Mesendoderm (in vitro differentiated cells): ENCODE results near the gene SLC38A6. TPM values are rescaled to one million over a fixed set of nuclear protein-coding genes. Genes with fewer than 3 reads are reported as not detected.

Experiments
- DNase-seq: peaks from one replicate; pipeline ENCODE4 v3.0.0; 2013
- H2AK5ac ChIP-seq: 2 replicates; pipeline ENCODE4 v1.6.1; 2013; ENCODE audit warnings: low read length, inconsistent platforms
- H2BK120ac ChIP-seq: 2 replicates; pipeline ENCODE4 v1.6.1; 2013; ENCODE audit warnings: low read depth, mild to moderate bottlenecking, low read length, moderate library complexity, mixed read lengths
- H2BK15ac ChIP-seq: replicated peaks from 2 replicates; pipeline ENCODE4 v1.6.1; 2013; ENCODE audit warnings: low read depth, mild to moderate bottlenecking, moderate library complexity
- H2BK5ac ChIP-seq: 2 replicates; pipeline ENCODE4 v1.6.1; 2013; ENCODE audit warnings: low read length, inconsistent platforms
- H3K18ac ChIP-seq: 2 replicates; pipeline ENCODE4 v1.6.1; 2013; ENCODE audit warnings: mild to moderate bottlenecking, low read length, mixed read lengths
- H3K23ac ChIP-seq: one replicate; pipeline ENCODE4 v1.6.1; 2013; ENCODE audit warnings: low read length
- H3K27ac ChIP-seq: 2 replicates; pipeline ENCODE4 v1.5.1; 2013; ENCODE audit warnings: low read depth, mild to moderate bottlenecking, inconsistent platforms, low read length, moderate library complexity
- H3K27me3 ChIP-seq: 2 replicates; pipeline ENCODE4 v1.6.1; 2013; ENCODE audit warnings: low read length, control low read depth, mild to moderate bottlenecking, inconsistent platforms; ENCODE audit not compliant: insufficient read depth, poor library complexity
- H3K36me3 ChIP-seq: 2 replicates; pipeline ENCODE4 v1.6.1; 2013; ENCODE audit warnings: low read length, inconsistent platforms; ENCODE audit not compliant: control insufficient read depth, insufficient read depth
- H3K4ac ChIP-seq: one replicate; pipeline ENCODE4 v1.6.1; 2013; ENCODE audit warnings: low read depth, mild to moderate bottlenecking, low read length, moderate library complexity
- H3K4me1 ChIP-seq: 2 replicates; pipeline ENCODE4 v1.6.1; 2013; ENCODE audit warnings: low read depth, low read length, inconsistent platforms; ENCODE audit not compliant: control insufficient read depth
- H3K4me2 ChIP-seq: 2 replicates; pipeline ENCODE4 v1.6.1; 2013; ENCODE audit warnings: low read length
- H3K4me3 ChIP-seq: 2 replicates; pipeline ENCODE4 v1.5.1; 2013; ENCODE audit warnings: mild to moderate bottlenecking, low read length
- H3K56ac ChIP-seq: one replicate; pipeline ENCODE4 v1.6.1; 2013; ENCODE audit warnings: low read length
- H3K79me1 ChIP-seq: 2 replicates; pipeline ENCODE4 v1.6.1; 2013; ENCODE audit warnings: low read length, inconsistent platforms
- H3K79me2 ChIP-seq: 2 replicates; pipeline ENCODE4 v1.6.1; 2013; ENCODE audit warnings: mild to moderate bottlenecking, low read length; ENCODE audit not compliant: control insufficient read depth, insufficient read depth
- H3K9ac ChIP-seq: 2 replicates; pipeline ENCODE4 v1.6.1; 2013; ENCODE audit warnings: low read length, inconsistent platforms
- H4K5ac ChIP-seq: one replicate; pipeline ENCODE4 v1.6.1; 2013; ENCODE audit warnings: low read length
- H4K8ac ChIP-seq: one replicate; pipeline ENCODE4 v1.6.1; 2013; ENCODE audit warnings: low read depth, mild to moderate bottlenecking, control low read depth, low read length, moderate library complexity
- WGBS: extraction: QIAGEN DNeasy Blood & Tissue Kit; methylation state at CpG from one replicate; pipeline ENCODE4 v1.1.7; 2013; ENCODE audit warnings: low lambda C conversion rate, missing lambda C conversion rate; ENCODE audit not compliant: insufficient coverage; ENCODE audit errors: extremely low coverage; 5-methylcytosine and 5-hydroxymethylcytosine counted together
- small RNA-seq: library from polyadenylated mRNA; stranded (forward); fragments of <200 nt; extraction: miRNeasy Mini kit (QIAGEN cat#:217004); gene quantifications from one replicate; pipeline ENCODE3, GENCODE V24; 2013; ENCODE audit not compliant: insufficient read depth

The SLC38A6 gene

GRCh38 chr14:61101803-61102548 is 120.9 kb downstream of the SLC38A6 start:
- no peak overlapping the region for H3K4me3 ChIP-seq
- H3K79me2 ChIP-seq, result no peaks in the 10 kb centered on the region
- peak overlapping the region; percentile 16 for H2BK120ac ChIP-seq
- H3K27me3 ChIP-seq, result no peaks in the 10 kb centered on the region
- no peak overlapping the region for H3K23ac ChIP-seq
- H3K18ac ChIP-seq, result no peak overlapping the region
- no peak overlapping the region for H2BK5ac ChIP-seq
- H3K9ac ChIP-seq, result no peak overlapping the region
- no CpG with 5 or more reads among the region's 4 CpGs for WGBS
- H3K4me1 ChIP-seq, result peaks cover 19% of the 10 kb centered on the region
- DNase-seq, result peak; percentile 48
- H4K5ac ChIP-seq, result no peak overlapping the region
- peak overlapping the region; percentile 67 for H3K27ac ChIP-seq
- H2AK5ac ChIP-seq, result no peak overlapping the region
- no peak overlapping the region for H4K8ac ChIP-seq
- H2BK15ac ChIP-seq, result peak overlapping the region; percentile 75
- H3K36me3 ChIP-seq, result no peaks in the 10 kb centered on the region
- H3K4ac ChIP-seq, result no peak overlapping the region
- H3K79me1 ChIP-seq, result no peaks in the 10 kb centered on the region
- peak overlapping the region; percentile 56 for H3K56ac ChIP-seq
- no peak overlapping the region for H3K4me2 ChIP-seq

Small RNA genes within 50 kb of the gene (small RNA-seq; reads per million reads assigned to genes)
- not detected for gene RNU6-398P
